HEK293 (cell line): ENCODE data around the gene MCM7.

ENCODE experiments used
- CTCF ChIA-PET: fragments of 350-600 bp; formaldehyde crosslinking; extraction: SDS; loops from one replicate; lab custom pipeline; 2021; ENCODE audit warnings: antibody characterized with exemption; lab: Yijun Ruan, JAX
- POLR2A ChIA-PET: fragments of 300-600 bp; formaldehyde crosslinking; extraction: SDS; loops from one replicate; lab custom pipeline; 2020; ENCODE audit warnings: antibody characterized with exemption, inconsistent platforms; lab: Yijun Ruan, JAX
- H3K27ac ChIP-seq: fragments of 200-500 bp; sonication (Bioruptor generic); 2 replicates; pipeline ENCODE4 v1.5.1; 2014; ENCODE audit warnings: low read depth, low read length, control low read depth, inconsistent platforms; ENCODE audit errors: extremely low read depth
- H3K36me3 ChIP-seq, 2 experiments: fragments of 200-500 bp in 1 of 2; sonication (Bioruptor generic) in 1 of 2; 1 replicate in 1 of 2; 2 replicates in 1 of 2; pipeline ENCODE4 v1.5.1; 2014 to 2017; ENCODE audit warnings: inconsistent platforms in 2 of 2, low read length in 2 of 2; ENCODE audit not compliant: control insufficient read depth in 2 of 2, insufficient read depth in 1 of 2
- H3K4me1 ChIP-seq: fragments of 200-500 bp; sonication (Bioruptor generic); 2 replicates; pipeline ENCODE4 v1.5.1; 2014; ENCODE audit warnings: mild to moderate bottlenecking, low read length, inconsistent platforms; ENCODE audit not compliant: control insufficient read depth, insufficient read depth
- H3K4me3 ChIP-seq: 2 replicates; pipeline ENCODE4 v1.5.1; 2011; ENCODE audit warnings: low read depth, mild to moderate bottlenecking, control low read depth, low read length, moderate library complexity
- H3K9me3 ChIP-seq: fragments of 200-500 bp; sonication (Bioruptor generic); 2 replicates; pipeline ENCODE4 v1.5.1; 2014; ENCODE audit warnings: low read depth, low read length, inconsistent platforms; ENCODE audit not compliant: control insufficient read depth, insufficient read depth
- BCL11A ChIP-seq: fragments of 450-650 bp; formaldehyde crosslinking; IDR thresholded peaks from 2 replicates; pipeline ENCODE4 v1.5.1; 2016; ENCODE audit warnings: low read depth, missing biosample characterization, missing genetic modification characterization
- FEZF1 ChIP-seq: fragments of 450-650 bp; formaldehyde crosslinking; IDR thresholded peaks from 2 replicates; pipeline ENCODE4 v1.5.1; 2016; ENCODE audit warnings: missing biosample characterization, missing genetic modification characterization
- IKZF3 ChIP-seq: fragments of 450-650 bp; IDR thresholded peaks from 2 replicates; pipeline ENCODE4 v1.5.0; 2018; ENCODE audit warnings: missing biosample characterization, mild to moderate bottlenecking, missing genetic modification characterization, moderate library complexity
- KLF1 ChIP-seq: fragments of 450-650 bp; formaldehyde crosslinking; IDR thresholded peaks from 2 replicates; pipeline ENCODE4 v1.5.1; 2016; ENCODE audit warnings: missing biosample characterization, missing genetic modification characterization
- KLF7 ChIP-seq: fragments of 450-650 bp; formaldehyde crosslinking; IDR thresholded peaks from 2 replicates; pipeline ENCODE4 v1.5.1; 2016; ENCODE audit warnings: missing biosample characterization, missing genetic modification characterization, borderline replicate concordance
- PBX3 ChIP-seq: sonication (generic); formaldehyde crosslinking; IDR thresholded peaks from 2 replicates; pipeline ENCODE4 v1.8.1; 2022; ENCODE audit warnings: mild to moderate bottlenecking, moderate library complexity, missing genetic modification reagents
- SALL2 ChIP-seq: fragments of 450-650 bp; formaldehyde crosslinking; IDR thresholded peaks from 2 replicates; pipeline ENCODE4 v1.5.0; 2017; ENCODE audit warnings: missing biosample characterization, mild to moderate bottlenecking, missing genetic modification characterization, borderline replicate concordance
- TSHZ1 ChIP-seq: fragments of 450-650 bp; formaldehyde crosslinking; IDR thresholded peaks from 2 replicates; pipeline ENCODE4 v1.5.1; 2016; ENCODE audit warnings: missing biosample characterization, missing genetic modification characterization, borderline replicate concordance
- ZBTB7A ChIP-seq: fragments of 450-650 bp; formaldehyde crosslinking; IDR thresholded peaks from 2 replicates; pipeline ENCODE4 v1.5.1; 2016; ENCODE audit warnings: low read depth, missing biosample characterization, missing genetic modification characterization
- ZNF138 ChIP-seq: fragments of 450-650 bp; formaldehyde crosslinking; IDR thresholded peaks from 2 replicates; pipeline ENCODE4 v1.5.1; 2016; ENCODE audit warnings: missing biosample characterization, missing genetic modification characterization, borderline replicate concordance
- ZNF223 ChIP-seq: fragments of 450-650 bp; formaldehyde crosslinking; IDR thresholded peaks from 2 replicates; pipeline ENCODE4 v1.5.1; 2016; ENCODE audit warnings: missing biosample characterization, missing genetic modification characterization
- ZNF24 ChIP-seq: fragments of 450-650 bp; formaldehyde crosslinking; IDR thresholded peaks from 2 replicates; pipeline ENCODE4 v1.5.1; 2016; ENCODE audit warnings: missing biosample characterization, missing genetic modification characterization
- ZNF324 ChIP-seq: fragments of 450-650 bp; formaldehyde crosslinking; IDR thresholded peaks from 2 replicates; pipeline ENCODE4 v1.5.1; 2016; ENCODE audit warnings: missing biosample characterization, missing genetic modification characterization
- ZNF391 ChIP-seq: fragments of 450-650 bp; formaldehyde crosslinking; IDR thresholded peaks from 2 replicates; pipeline ENCODE4 v1.5.1; 2016; ENCODE audit warnings: low read depth, missing biosample characterization, missing genetic modification characterization, borderline replicate concordance
- ZNF514 ChIP-seq: fragments of 450-650 bp; formaldehyde crosslinking; IDR thresholded peaks from 2 replicates; pipeline ENCODE4 v1.5.1; 2016; ENCODE audit warnings: missing biosample characterization, missing genetic modification characterization
- ZNF521 ChIP-seq: fragments of 450-650 bp; formaldehyde crosslinking; IDR thresholded peaks from 2 replicates; pipeline ENCODE4 v1.5.1; 2017; ENCODE audit warnings: missing biosample characterization, mild to moderate bottlenecking, missing genetic modification characterization
- ZNF558 ChIP-seq: fragments of 450-650 bp; formaldehyde crosslinking; IDR thresholded peaks from 2 replicates; pipeline ENCODE4 v1.5.1; 2016; ENCODE audit warnings: missing biosample characterization, missing genetic modification characterization
- ZNF580 ChIP-seq: fragments of 450-650 bp; formaldehyde crosslinking; IDR thresholded peaks from 2 replicates; pipeline ENCODE4 v1.5.1; 2016; ENCODE audit warnings: missing biosample characterization, missing genetic modification characterization
- ZNF585B ChIP-seq: fragments of 450-650 bp; formaldehyde crosslinking; IDR thresholded peaks from 2 replicates; pipeline ENCODE4 v1.5.1; 2016; ENCODE audit warnings: missing biosample characterization, missing genetic modification characterization
- ZNF610 ChIP-seq: fragments of 450-650 bp; formaldehyde crosslinking; IDR thresholded peaks from 2 replicates; pipeline ENCODE4 v1.5.1; 2016; ENCODE audit warnings: missing biosample characterization, missing genetic modification characterization, borderline replicate concordance
- ZNF654 ChIP-seq: fragments of 450-650 bp; formaldehyde crosslinking; IDR thresholded peaks from 2 replicates; pipeline ENCODE4 v1.5.1; 2016; ENCODE audit warnings: low read depth, missing biosample characterization, missing genetic modification characterization
- ZNF658 ChIP-seq: fragments of 450-650 bp; formaldehyde crosslinking; IDR thresholded peaks from 2 replicates; pipeline ENCODE4; 2016; ENCODE audit warnings: missing biosample characterization, missing genetic modification characterization
- ZNF664 ChIP-seq: fragments of 450-650 bp; formaldehyde crosslinking; IDR thresholded peaks from 2 replicates; pipeline ENCODE4 v1.5.1; 2016; ENCODE audit warnings: missing biosample characterization, missing genetic modification characterization
- ZNF791 ChIP-seq: fragments of 450-650 bp; formaldehyde crosslinking; IDR thresholded peaks from 2 replicates; pipeline ENCODE4 v1.5.1; 2016; ENCODE audit warnings: missing biosample characterization, missing genetic modification characterization
- ZSCAN23 ChIP-seq: fragments of 450-650 bp; formaldehyde crosslinking; IDR thresholded peaks from 2 replicates; pipeline ENCODE4 v1.5.1; 2016; ENCODE audit warnings: missing biosample characterization, missing genetic modification characterization
- ZSCAN5A ChIP-seq: fragments of 450-650 bp; formaldehyde crosslinking; IDR thresholded peaks from 2 replicates; pipeline ENCODE4 v1.5.1; 2016; ENCODE audit warnings: missing biosample characterization, missing genetic modification characterization

Gene MCM7

GRCh38 chr7:100069991-100070390, 31.2 kb downstream of the MCM7 start:
- CTCF ChIA-PET: interaction anchor here (1.2 to 1.6 kb wide), 2 partner anchors 12 to 60 kb away, joined by 3 to 5 read pairs; no protein-coding TSS in a partner anchor
- no peak overlapping the region for H3K27ac ChIP-seq
- TF ChIP-seq ZNF654 (tag by site-specific recombination): no peak
- TF ChIP-seq ZNF514 (tag by site-specific recombination): no peak
- TF ChIP-seq ZSCAN23: no peak
- no peak for TF ChIP-seq ZNF391
- TF ChIP-seq IKZF3 (tag by site-specific recombination): no peak
- TF ChIP-seq ZNF138 (tag by site-specific recombination): no peak
- TF ChIP-seq ZNF610 (tag by site-specific recombination): no peak
- TF ChIP-seq KLF7 (tag by site-specific recombination): no peak
- TF ChIP-seq ZNF324 (tag by site-specific recombination): no peak
- no peaks in the 10 kb centered on the region for H3K4me1 ChIP-seq
- H3K36me3 ChIP-seq: peaks cover 17 to 53% of the 10 kb centered on the region in 2 experiments; a peak in 2 of 3 replicates
- H3K9me3 ChIP-seq: no peaks in the 10 kb centered on the region
- no peak overlapping the region for H3K4me3 ChIP-seq
- POLR2A ChIA-PET: interaction anchor here (0.9 to 1.5 kb wide), 4 partner anchors 10 to 76 kb away, joined by 3 to 4 read pairs (median 3); partner anchors contain the start of genes AP4M1 and ZSCAN21

- ChIA-PET CTCF (no interaction called here), POLR2A (interaction anchor here (0.6 kb wide), 1 partner anchor 12 kb away, joined by 3 read pairs; no protein-coding TSS in a partner anchor)
These were observed 34.2 kb downstream of the MCM7 start for GRCh38 chr7:100066953-100067352.

More at GRCh38 chr7:100066953-100067352, 34.2 kb downstream of the MCM7 start:
- TF ChIP-seq TSHZ1 (tag by site-specific recombination) (no peak), KLF1 (tag by site-specific recombination) (no peak), ZNF223 (tag by site-specific recombination) (no peak), BCL11A (tag by site-specific recombination) (no peak), ZNF585B (tag by site-specific recombination) (no peak), FEZF1 (tag by site-specific recombination) (no peak), ZNF558 (no peak), ZNF580 (tag by site-specific recombination) (no peak), ZSCAN5A (tag by site-specific recombination) (no peak), ZBTB7A (tag by site-specific recombination) (no peak), PBX3 (CRISPR knock-in tag) (no peak), ZNF324 (tag by site-specific recombination) (no peak), ZNF791 (tag by site-specific recombination) (no peak), SALL2 (tag by site-specific recombination) (no peak), ZNF658 (tag by site-specific recombination) (no peak), ZNF24 (no peak), ZNF521 (tag by site-specific recombination) (no peak), ZNF664 (no peak)
- Histone ChIP-seq H3K36me3 (peaks cover 18 to 39% of the 10 kb centered on the region in 2 experiments), H3K27ac (no peak overlapping the region), H3K4me1 (no peaks in the 10 kb centered on the region), H3K4me3 (no peak overlapping the region), H3K9me3 (no peaks in the 10 kb centered on the region)
